WI38 (cell line): ENCODE measurements around the gene OR2H2.

Source experiments
- H3K4me3 ChIP-seq: 2 replicates; pipeline ENCODE4 v1.5.1; 2011; ENCODE audit warnings: low read depth, mild to moderate bottlenecking, control low read depth, low read length
- TF ChIP-seq, protein P1 (sequence below): IDR thresholded peaks from 2 replicates; pipeline ENCODE4 v1.5.1; 2012; ENCODE audit warnings: low read depth, mild to moderate bottlenecking, control low read depth, low read length

OR2H2 gene

DNA sequence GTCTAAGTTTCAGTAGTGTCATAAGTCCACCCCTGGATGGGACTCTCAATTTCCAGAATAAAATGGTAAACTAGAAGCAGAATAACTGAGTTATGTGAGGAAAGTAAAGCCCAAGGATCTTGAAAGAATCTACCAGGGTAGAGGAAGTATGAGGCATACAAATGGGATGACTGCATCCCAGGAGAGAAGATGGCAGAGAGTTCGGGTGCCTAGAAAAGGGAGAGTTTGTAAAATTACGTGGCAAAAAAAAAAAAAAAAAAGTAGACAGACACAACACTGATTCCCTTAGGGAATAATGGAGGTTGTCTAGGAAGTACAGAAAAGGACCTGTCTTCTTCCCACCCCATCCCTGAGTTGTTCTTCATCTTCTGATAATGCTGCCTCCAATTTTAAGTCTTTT lies 44.6 kb downstream of the OR2H2 start:
- no peak overlapping the region for H3K4me3 ChIP-seq
- TF ChIP-seq, protein P1, sequence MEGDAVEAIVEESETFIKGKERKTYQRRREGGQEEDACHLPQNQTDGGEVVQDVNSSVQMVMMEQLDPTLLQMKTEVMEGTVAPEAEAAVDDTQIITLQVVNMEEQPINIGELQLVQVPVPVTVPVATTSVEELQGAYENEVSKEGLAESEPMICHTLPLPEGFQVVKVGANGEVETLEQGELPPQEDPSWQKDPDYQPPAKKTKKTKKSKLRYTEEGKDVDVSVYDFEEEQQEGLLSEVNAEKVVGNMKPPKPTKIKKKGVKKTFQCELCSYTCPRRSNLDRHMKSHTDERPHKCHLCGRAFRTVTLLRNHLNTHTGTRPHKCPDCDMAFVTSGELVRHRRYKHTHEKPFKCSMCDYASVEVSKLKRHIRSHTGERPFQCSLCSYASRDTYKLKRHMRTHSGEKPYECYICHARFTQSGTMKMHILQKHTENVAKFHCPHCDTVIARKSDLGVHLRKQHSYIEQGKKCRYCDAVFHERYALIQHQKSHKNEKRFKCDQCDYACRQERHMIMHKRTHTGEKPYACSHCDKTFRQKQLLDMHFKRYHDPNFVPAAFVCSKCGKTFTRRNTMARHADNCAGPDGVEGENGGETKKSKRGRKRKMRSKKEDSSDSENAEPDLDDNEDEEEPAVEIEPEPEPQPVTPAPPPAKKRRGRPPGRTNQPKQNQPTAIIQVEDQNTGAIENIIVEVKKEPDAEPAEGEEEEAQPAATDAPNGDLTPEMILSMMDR, result no peak

DNA sequence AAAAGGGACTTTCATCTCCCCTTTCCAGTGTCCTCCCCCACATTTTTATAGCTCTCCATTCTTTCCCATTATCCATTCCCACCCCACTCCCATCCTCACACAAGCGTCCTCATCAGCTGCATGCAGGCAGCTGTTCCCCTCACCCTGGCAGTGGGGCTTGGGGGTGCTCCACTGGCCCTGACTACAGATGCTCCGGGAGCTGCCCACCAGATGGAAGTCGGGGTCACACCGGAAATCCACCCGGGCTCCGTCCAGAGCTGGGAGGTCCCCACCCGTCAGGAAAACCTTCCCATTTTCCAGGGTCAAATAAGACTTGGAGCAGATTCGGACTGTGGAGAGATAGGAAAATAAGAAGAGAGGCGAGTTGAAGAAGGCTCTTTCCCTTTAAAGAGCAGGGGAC lies 45.4 kb downstream of the OR2H2 start:
- H3K4me3 ChIP-seq, result no peak overlapping the region
- TF ChIP-seq, protein P1, result no peak

DNA sequence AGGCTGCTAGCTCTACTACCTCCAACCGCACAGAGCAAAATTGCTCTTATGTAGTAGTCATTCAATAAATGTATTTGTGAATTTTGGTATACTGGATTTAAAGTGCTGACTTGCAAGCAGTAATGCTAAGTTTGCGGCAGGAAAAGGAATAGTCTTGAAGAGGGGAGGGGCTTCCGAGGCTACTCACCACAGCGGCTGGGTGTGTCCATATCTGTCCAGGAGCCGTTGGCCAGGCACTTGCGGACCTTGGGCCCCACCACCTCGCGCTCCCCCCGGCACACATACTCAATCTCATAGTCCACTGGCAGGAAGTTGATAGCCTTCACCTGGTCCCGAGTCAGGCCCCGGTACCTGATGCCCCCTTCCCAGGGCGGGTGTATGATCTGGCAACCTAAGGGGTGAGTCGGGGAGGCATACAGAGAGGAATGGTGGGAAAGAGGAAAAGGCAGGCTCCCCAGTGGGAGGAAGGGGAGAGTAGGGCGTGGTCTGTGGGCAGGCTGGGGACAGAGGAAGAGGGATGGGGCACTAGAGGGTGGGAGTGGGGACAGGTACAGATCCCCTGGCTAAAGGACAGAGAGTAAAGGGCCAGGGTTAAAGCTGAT lies 46.4 kb downstream of the OR2H2 start:
- TF ChIP-seq, protein P1, result no peak
- H3K4me3 ChIP-seq, result peak overlapping the region; percentile 72

DNA sequence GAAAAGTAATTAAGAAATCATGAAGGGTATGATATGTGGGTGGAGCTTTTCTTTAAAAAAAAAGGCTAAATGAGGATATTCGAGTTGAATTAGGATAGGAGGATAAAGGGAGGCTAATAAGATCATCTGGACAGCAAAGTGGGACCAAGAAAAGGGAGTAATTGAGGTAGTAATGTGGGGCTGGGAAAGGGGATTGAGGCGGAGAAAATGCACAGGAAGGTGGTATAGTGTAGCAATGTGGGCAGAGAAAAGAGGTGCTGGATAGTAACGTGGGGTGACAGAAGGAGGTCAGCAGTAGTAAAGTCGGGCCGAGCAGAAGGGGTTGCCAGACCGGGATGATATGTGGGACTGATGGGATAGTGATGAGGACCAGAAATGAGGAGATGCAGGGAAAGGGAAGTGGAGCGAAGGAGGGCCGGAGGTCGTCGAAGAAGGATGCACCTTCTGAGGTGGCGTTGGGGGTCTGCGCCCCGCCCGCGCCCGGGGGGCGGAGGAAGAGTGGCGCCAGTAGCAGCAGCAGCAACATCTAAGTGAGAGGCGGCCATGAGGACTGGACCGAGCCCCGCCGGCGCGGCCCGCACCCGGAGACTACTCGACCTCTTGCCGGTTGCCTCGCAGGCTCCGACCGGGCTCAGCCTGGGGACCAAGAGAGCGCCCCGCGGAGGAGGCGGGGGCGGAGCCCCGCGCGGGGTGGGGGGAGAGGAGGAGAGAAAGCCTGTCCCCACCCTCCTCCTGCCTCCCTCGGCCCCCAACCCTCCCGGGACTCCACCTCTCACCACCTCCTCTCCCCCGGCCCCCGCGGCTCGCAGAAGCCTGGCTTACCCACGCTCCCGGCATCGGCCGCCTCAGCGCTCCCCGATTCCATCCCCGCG lies 47.2 kb downstream of the OR2H2 start:
- TF ChIP-seq, protein P1, result no peak
- peak overlapping the region; percentile 72 for H3K4me3 ChIP-seq

DNA sequence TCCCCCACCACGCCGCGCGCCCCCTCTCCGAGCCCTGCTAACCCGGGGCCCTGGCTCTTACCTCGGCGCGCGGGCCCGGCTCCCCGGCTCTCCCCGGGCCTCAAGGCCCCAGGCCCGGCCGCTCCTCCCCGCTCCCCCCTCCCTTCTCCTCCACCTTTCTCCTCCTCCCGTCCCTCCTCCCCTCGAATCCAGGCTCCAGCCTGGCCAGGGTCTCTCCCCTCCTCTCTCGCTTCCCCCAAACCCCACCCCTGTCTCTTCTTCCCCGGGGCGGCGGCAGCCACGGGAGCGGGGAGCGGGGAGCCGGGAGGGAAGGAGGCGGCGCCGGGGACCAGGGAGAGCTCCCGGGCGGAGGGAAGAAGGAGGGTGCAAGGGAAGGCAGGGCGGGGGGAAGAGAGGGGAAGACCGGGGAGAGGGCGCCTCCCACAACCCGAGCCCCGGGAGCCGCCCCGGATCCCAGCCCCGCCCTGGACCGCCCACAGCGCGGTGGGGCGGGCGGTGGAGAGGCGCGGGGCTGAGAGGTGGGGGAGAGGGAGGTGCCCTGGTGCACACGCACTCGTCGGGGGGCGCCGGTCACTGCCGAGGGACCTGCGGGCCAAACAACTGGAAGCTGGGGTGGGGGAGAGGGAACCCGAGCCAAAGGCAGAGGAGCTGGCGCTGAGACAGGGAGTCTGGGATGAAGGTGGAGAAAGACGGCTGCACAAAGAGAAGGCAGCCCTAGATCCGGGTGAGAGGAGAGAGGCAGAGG lies 48.0 kb downstream of the OR2H2 start, which contains the start of gene GABBR1:
TSS of gene GABBR1 (minus strand) at position 395 of the 745 bp plus-strand sequence. CDS start 798 bp downstream, outside the sequence.
- peak within 1 kb of the TSS; percentile 72 for H3K4me3 ChIP-seq
- TF ChIP-seq, protein P1, result no peak

DNA sequence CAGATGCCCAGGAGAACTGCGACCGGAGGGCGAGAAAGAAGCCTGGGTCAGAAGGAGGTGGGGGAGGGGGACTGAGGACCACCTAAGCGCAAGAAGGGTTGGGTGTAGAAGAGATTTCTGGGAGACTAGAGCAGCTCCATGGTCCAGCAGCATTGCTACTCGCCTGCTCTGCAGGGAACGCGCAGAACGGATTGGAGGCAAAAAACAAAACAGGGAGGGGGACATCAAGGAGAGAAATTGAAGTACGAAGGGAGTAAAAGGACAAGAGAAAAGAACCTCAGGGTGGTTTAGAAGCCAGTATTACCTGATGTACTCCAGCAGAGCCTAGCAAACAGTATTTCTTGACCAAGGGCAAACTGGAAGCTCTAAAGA lies 48.6 kb downstream of the OR2H2 start:
- H3K4me3 ChIP-seq, result peak overlapping the region; percentile 72
- TF ChIP-seq, protein P1, result no peak
